Measurements from ENCODE around the gene BCLAF1.

The BCLAF1 gene

GRCh38 chr6:136307351-136307750 is 17.7 kb upstream of the BCLAF1 start:
- DNase-seq, result peak; percentile 30

GRCh38 chr6:136306466-136306865 is 16.8 kb upstream of the BCLAF1 start:
- DNase-seq, result no peak

- no peak for DNase-seq
Measured at GRCh38 chr6:136304410-136304809, 14.8 kb upstream of the BCLAF1 start.

GRCh38 chr6:136303516-136303915 is 13.9 kb upstream of the BCLAF1 start:
- no peak for DNase-seq

GRCh38 chr6:136294621-136295020 is 5.0 kb upstream of the BCLAF1 start:
- DNase-seq, result no peak

GRCh38 chr6:136290410-136291010 is 864 bp upstream of the BCLAF1 start:
- DNase-seq, result peak; percentile 58

GRCh38 chr6:136289327-136289578 is 393 bp downstream of the BCLAF1 start:
- DNase-seq, result peak; percentile 68

- peak; percentile 14 for DNase-seq
Measured at GRCh38 chr6:136288566-136289326, 900 bp downstream of the BCLAF1 start.

- DNase-seq, result no peak
Measured at GRCh38 chr6:136284909-136285308, 4.7 kb downstream of the BCLAF1 start.

GRCh38 chr6:136282906-136283305 is 6.7 kb downstream of the BCLAF1 start:
- DNase-seq, result no peak

GRCh38 chr6:136280032-136280609 is 9.5 kb downstream of the BCLAF1 start:
- no peak for DNase-seq

- DNase-seq, result no peak
Measured at GRCh38 chr6:136274062-136274461, 15.6 kb downstream of the BCLAF1 start.

- no peak for DNase-seq
Measured at GRCh38 chr6:136265101-136265500, 24.5 kb downstream of the BCLAF1 start.

GRCh38 chr6:136262940-136263339 is 26.7 kb downstream of the BCLAF1 start:
- no peak for DNase-seq

- no peak for DNase-seq
Measured at GRCh38 chr6:136254851-136255466, 34.7 kb downstream of the BCLAF1 start.

GRCh38 chr6:136253734-136254133 is 35.9 kb downstream of the BCLAF1 start:
- DNase-seq, result no peak

GRCh38 chr6:136252441-136252840 is 37.2 kb downstream of the BCLAF1 start:
- no peak for DNase-seq

- DNase-seq, result no peak
Measured at GRCh38 chr6:136251394-136251793, 38.3 kb downstream of the BCLAF1 start.

GRCh38 chr6:136250686-136251008 is 39.0 kb downstream of the BCLAF1 start:
- peak; percentile 35 for DNase-seq

GRCh38 chr6:136249811-136250685 is 39.6 kb downstream of the BCLAF1 start, which contains the start of gene MTFR2:
MTFR2 (minus strand) TSS chr6:136250311; CDS start chr6:136249099, 1,212 bp downstream.
- DNase-seq, result peak; percentile 95

- DNase-seq, result no peak
Measured at GRCh38 chr6:136249336-136249735, 40.3 kb downstream of the BCLAF1 start.

- DNase-seq, result no peak
Measured at GRCh38 chr6:136244061-136244616, 45.5 kb downstream of the BCLAF1 start.
